HEK293 (cell line): ENCODE results near the gene BRD3.

Experiments used
- CTCF ChIA-PET: fragments of 350-600 bp; formaldehyde crosslinking; extraction: SDS; loops from one replicate; lab custom pipeline; 2021; ENCODE audit warnings: antibody characterized with exemption; lab: Yijun Ruan, JAX
- POLR2A ChIA-PET: fragments of 300-600 bp; formaldehyde crosslinking; extraction: SDS; loops from one replicate; lab custom pipeline; 2020; ENCODE audit warnings: antibody characterized with exemption, inconsistent platforms; lab: Yijun Ruan, JAX
- H3K27ac ChIP-seq: fragments of 200-500 bp; sonication (Bioruptor generic); 2 replicates; pipeline ENCODE4 v1.5.1; 2014; ENCODE audit warnings: low read depth, low read length, control low read depth, inconsistent platforms; ENCODE audit errors: extremely low read depth
- H3K36me3 ChIP-seq, 2 experiments: fragments of 200-500 bp in 1 of 2; sonication (Bioruptor generic) in 1 of 2; 1 replicate in 1 of 2; 2 replicates in 1 of 2; pipeline ENCODE4 v1.5.1; 2014 to 2017; ENCODE audit warnings: inconsistent platforms in 2 of 2, low read length in 2 of 2; ENCODE audit not compliant: control insufficient read depth in 2 of 2, insufficient read depth in 1 of 2
- H3K4me1 ChIP-seq: fragments of 200-500 bp; sonication (Bioruptor generic); 2 replicates; pipeline ENCODE4 v1.5.1; 2014; ENCODE audit warnings: mild to moderate bottlenecking, low read length, inconsistent platforms; ENCODE audit not compliant: control insufficient read depth, insufficient read depth
- H3K4me3 ChIP-seq: 2 replicates; pipeline ENCODE4 v1.5.1; 2011; ENCODE audit warnings: low read depth, mild to moderate bottlenecking, control low read depth, low read length, moderate library complexity
- H3K9me3 ChIP-seq: fragments of 200-500 bp; sonication (Bioruptor generic); 2 replicates; pipeline ENCODE4 v1.5.1; 2014; ENCODE audit warnings: low read depth, low read length, inconsistent platforms; ENCODE audit not compliant: control insufficient read depth, insufficient read depth
- GFI1B ChIP-seq: fragments of 450-650 bp; formaldehyde crosslinking; IDR thresholded peaks from 2 replicates; pipeline ENCODE4 v1.5.1; 2016; ENCODE audit warnings: missing biosample characterization, missing genetic modification characterization
- KLF1 ChIP-seq: fragments of 450-650 bp; formaldehyde crosslinking; IDR thresholded peaks from 2 replicates; pipeline ENCODE4 v1.5.1; 2016; ENCODE audit warnings: missing biosample characterization, missing genetic modification characterization
- KLF7 ChIP-seq: fragments of 450-650 bp; formaldehyde crosslinking; IDR thresholded peaks from 2 replicates; pipeline ENCODE4 v1.5.1; 2016; ENCODE audit warnings: missing biosample characterization, missing genetic modification characterization, borderline replicate concordance
- PRDM1 ChIP-seq: fragments of 450-650 bp; formaldehyde crosslinking; IDR thresholded peaks from 2 replicates; pipeline ENCODE4; 2016; ENCODE audit warnings: missing biosample characterization, missing genetic modification characterization
- SCRT2 ChIP-seq: fragments of 450-650 bp; formaldehyde crosslinking; IDR thresholded peaks from 2 replicates; pipeline ENCODE4 v1.5.1; 2016; ENCODE audit warnings: missing biosample characterization, missing genetic modification characterization
- YY1 ChIP-seq: fragments of 450-650 bp; formaldehyde crosslinking; IDR thresholded peaks from 2 replicates; pipeline ENCODE4 v1.5.1; 2018; ENCODE audit warnings: missing biosample characterization, missing genetic modification characterization
- ZBTB44 ChIP-seq: fragments of 450-650 bp; IDR thresholded peaks from 2 replicates; pipeline ENCODE4 v1.5.1; 2018; ENCODE audit warnings: missing biosample characterization, mild to moderate bottlenecking, missing genetic modification characterization
- ZBTB48 ChIP-seq: fragments of 450-650 bp; formaldehyde crosslinking; IDR thresholded peaks from 2 replicates; pipeline ENCODE4 v1.5.1; 2016; ENCODE audit warnings: missing biosample characterization, missing genetic modification characterization
- ZBTB49 ChIP-seq: fragments of 450-650 bp; formaldehyde crosslinking; IDR thresholded peaks from 2 replicates; pipeline ENCODE4 v1.5.1; 2016; ENCODE audit warnings: missing biosample characterization, missing genetic modification characterization, low read depth
- ZEB2 ChIP-seq: fragments of 450-650 bp; formaldehyde crosslinking; IDR thresholded peaks from 2 replicates; pipeline ENCODE4 v1.5.1; 2016; ENCODE audit warnings: missing biosample characterization, missing genetic modification characterization
- ZFP41 ChIP-seq: fragments of 450-650 bp; formaldehyde crosslinking; IDR thresholded peaks from 2 replicates; pipeline ENCODE4 v1.5.1; 2016; ENCODE audit warnings: missing biosample characterization, missing genetic modification characterization, borderline replicate concordance
- ZNF133 ChIP-seq: fragments of 450-650 bp; formaldehyde crosslinking; IDR thresholded peaks from 2 replicates; pipeline ENCODE4 v1.5.1; 2016; ENCODE audit warnings: missing biosample characterization, missing genetic modification characterization
- ZNF138 ChIP-seq: fragments of 450-650 bp; formaldehyde crosslinking; IDR thresholded peaks from 2 replicates; pipeline ENCODE4 v1.5.1; 2016; ENCODE audit warnings: missing biosample characterization, missing genetic modification characterization, borderline replicate concordance
- ZNF2 ChIP-seq: fragments of 450-650 bp; formaldehyde crosslinking; IDR thresholded peaks from 2 replicates; pipeline ENCODE4 v1.5.1; 2016; ENCODE audit warnings: missing biosample characterization, missing genetic modification characterization
- ZNF202 ChIP-seq: fragments of 450-650 bp; formaldehyde crosslinking; IDR thresholded peaks from 2 replicates; pipeline ENCODE4 v1.5.1; 2016; ENCODE audit warnings: missing biosample characterization, missing genetic modification characterization, borderline replicate concordance
- ZNF23 ChIP-seq: fragments of 450-650 bp; formaldehyde crosslinking; IDR thresholded peaks from 2 replicates; pipeline ENCODE4 v1.5.1; 2016; ENCODE audit warnings: missing biosample characterization, missing genetic modification characterization, borderline replicate concordance
- ZNF26 ChIP-seq: fragments of 450-650 bp; formaldehyde crosslinking; IDR thresholded peaks from 2 replicates; pipeline ENCODE4 v1.5.1; 2016; ENCODE audit warnings: missing biosample characterization, missing genetic modification characterization
- ZNF354C ChIP-seq: fragments of 450-650 bp; formaldehyde crosslinking; IDR thresholded peaks from 2 replicates; pipeline ENCODE4 v1.5.1; 2016; ENCODE audit warnings: missing biosample characterization, missing genetic modification characterization, low read depth, borderline replicate concordance
- ZNF37A ChIP-seq: fragments of 450-650 bp; IDR thresholded peaks from 2 replicates; pipeline ENCODE4 v1.5.1; 2018; ENCODE audit warnings: missing biosample characterization, missing genetic modification characterization
- ZNF449 ChIP-seq: fragments of 450-650 bp; formaldehyde crosslinking; IDR thresholded peaks from 2 replicates; pipeline ENCODE4 v1.5.1; 2017; ENCODE audit warnings: missing biosample characterization, mild to moderate bottlenecking, missing genetic modification characterization, moderate library complexity
- ZNF610 ChIP-seq: fragments of 450-650 bp; formaldehyde crosslinking; IDR thresholded peaks from 2 replicates; pipeline ENCODE4 v1.5.1; 2016; ENCODE audit warnings: missing biosample characterization, missing genetic modification characterization, borderline replicate concordance
- ZNF645 ChIP-seq: fragments of 450-650 bp; formaldehyde crosslinking; IDR thresholded peaks from 2 replicates; pipeline ENCODE4; 2016; ENCODE audit warnings: missing biosample characterization, missing genetic modification characterization
- ZNF654 ChIP-seq: fragments of 450-650 bp; formaldehyde crosslinking; IDR thresholded peaks from 2 replicates; pipeline ENCODE4 v1.5.1; 2016; ENCODE audit warnings: low read depth, missing biosample characterization, missing genetic modification characterization
- ZNF701 ChIP-seq: fragments of 450-650 bp; formaldehyde crosslinking; IDR thresholded peaks from 2 replicates; pipeline ENCODE4 v1.5.1; 2016; ENCODE audit warnings: missing biosample characterization, missing genetic modification characterization
- ZNF707 ChIP-seq: fragments of 450-650 bp; formaldehyde crosslinking; IDR thresholded peaks from 2 replicates; pipeline ENCODE4 v1.5.1; 2016; ENCODE audit warnings: missing biosample characterization, missing genetic modification characterization
- ZNF843 ChIP-seq: fragments of 450-650 bp; formaldehyde crosslinking; IDR thresholded peaks from 2 replicates; pipeline ENCODE4 v1.5.1; 2016; ENCODE audit warnings: missing biosample characterization, missing genetic modification characterization
- ZXDB ChIP-seq: fragments of 450-650 bp; formaldehyde crosslinking; IDR thresholded peaks from 2 replicates; pipeline ENCODE4 v1.5.1; 2016; ENCODE audit warnings: missing biosample characterization, missing genetic modification characterization

The BRD3 gene

GRCh38 chr9:134053401-134053871 lies 14.4 kb downstream of the BRD3 start:
- Histone ChIP-seq H3K9me3 (no peaks in the 10 kb centered on the region), H3K36me3 (peaks cover 4 to 62% of the 10 kb centered on the region in 2 experiments; a peak in 2 of 3 replicates), H3K27ac (no peak overlapping the region), H3K4me1 (no peaks in the 10 kb centered on the region), H3K4me3 (no peak overlapping the region)
- ChIA-PET POLR2A (no interaction called here), CTCF (no interaction called here)
- TF ChIP-seq ZNF202 (tag by site-specific recombination) (no peak), ZNF2 (no peak), ZBTB49 (tag by site-specific recombination) (no peak), PRDM1 (tag by site-specific recombination) (no peak), SCRT2 (tag by site-specific recombination) (no peak), KLF7 (tag by site-specific recombination) (no peak), ZNF645 (tag by site-specific recombination) (no peak), YY1 (tag by site-specific recombination) (no peak), ZBTB44 (tag by site-specific recombination) (no peak), ZFP41 (tag by site-specific recombination) (no peak), ZNF23 (tag by site-specific recombination) (no peak), ZNF610 (tag by site-specific recombination) (no peak), ZNF37A (tag by site-specific recombination) (no peak), ZNF701 (tag by site-specific recombination) (no peak)

GRCh38 chr9:134052941-134053340 lies 14.9 kb downstream of the BRD3 start:
- Histone ChIP-seq H3K9me3 (no peaks in the 10 kb centered on the region), H3K36me3 (peaks cover 4 to 67% of the 10 kb centered on the region in 2 experiments; a peak in 2 of 3 replicates), H3K4me1 (no peaks in the 10 kb centered on the region), H3K27ac (no peak overlapping the region), H3K4me3 (no peak overlapping the region)
- ChIA-PET POLR2A (no interaction called here), CTCF (no interaction called here)
- TF ChIP-seq ZNF354C (tag by site-specific recombination) = no peak
- TF ChIP-seq SCRT2 (tag by site-specific recombination) = no peak
- no peak for TF ChIP-seq KLF1 (tag by site-specific recombination)
- TF ChIP-seq ZNF707 (tag by site-specific recombination) = no peak
- no peak for TF ChIP-seq ZNF843 (tag by site-specific recombination)
- TF ChIP-seq ZNF133 (tag by site-specific recombination) = no peak
- no peak for TF ChIP-seq ZEB2 (tag by site-specific recombination)
- no peak for TF ChIP-seq ZNF26
- no peak for TF ChIP-seq GFI1B
- no peak for TF ChIP-seq ZNF654 (tag by site-specific recombination)
- TF ChIP-seq ZNF138 (tag by site-specific recombination) = no peak
- no peak for TF ChIP-seq ZXDB
- no peak for TF ChIP-seq ZBTB48 (tag by site-specific recombination)
- no peak for TF ChIP-seq ZNF449
